Measurements from ENCODE around the gene FRMD4A.

GRCh38 chr10:13608246-13608853, 722.4 kb downstream of the FRMD4A start:
- TF ChIP-seq CTCF (IDR thresholded peaks at IDR 0.05; ENCODE audit: borderline replicate concordance, extremely low read depth, low read length, poor library complexity, severe bottlenecking) (no peak), EZH2 (IDR thresholded peaks at IDR 0.05; ENCODE audit: borderline replicate concordance, low read depth, low read length, severe bottlenecking) (no peak)
